GM18907 (cell line): Measurements from ENCODE around the gene TNFSF18.

Experiments
- ATAC-seq: cut with Tn5 transposase; IDR thresholded peaks from one replicate; pipeline ENCODE4 v1.9.1; 2021; ENCODE audit warnings: mild to moderate bottlenecking, moderate library complexity; ENCODE audit not compliant: unreplicated experiment

The TNFSF18 gene

GRCh38 chr1:173042806-173043205, 7.9 kb downstream of the TNFSF18 start:
- ATAC-seq, result no peak

DNA sequence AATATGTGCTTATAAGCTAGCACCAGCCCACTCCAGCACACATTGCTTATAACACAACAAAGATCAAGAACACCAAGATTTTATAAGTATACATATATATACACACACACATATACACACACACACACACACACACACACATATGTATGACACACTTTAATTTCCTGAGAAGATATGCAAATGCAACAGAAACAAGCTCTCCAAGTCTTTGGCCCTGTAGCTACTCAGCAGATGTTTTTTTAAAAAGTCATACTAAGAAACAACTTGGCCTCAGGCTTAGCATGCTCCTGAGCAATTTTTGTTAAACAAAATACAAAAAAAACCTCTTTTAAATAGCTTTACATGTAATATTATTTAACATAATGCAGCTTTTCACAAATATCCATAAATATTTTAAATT, 11.1 kb downstream of the TNFSF18 start:
- ATAC-seq, result no peak

DNA sequence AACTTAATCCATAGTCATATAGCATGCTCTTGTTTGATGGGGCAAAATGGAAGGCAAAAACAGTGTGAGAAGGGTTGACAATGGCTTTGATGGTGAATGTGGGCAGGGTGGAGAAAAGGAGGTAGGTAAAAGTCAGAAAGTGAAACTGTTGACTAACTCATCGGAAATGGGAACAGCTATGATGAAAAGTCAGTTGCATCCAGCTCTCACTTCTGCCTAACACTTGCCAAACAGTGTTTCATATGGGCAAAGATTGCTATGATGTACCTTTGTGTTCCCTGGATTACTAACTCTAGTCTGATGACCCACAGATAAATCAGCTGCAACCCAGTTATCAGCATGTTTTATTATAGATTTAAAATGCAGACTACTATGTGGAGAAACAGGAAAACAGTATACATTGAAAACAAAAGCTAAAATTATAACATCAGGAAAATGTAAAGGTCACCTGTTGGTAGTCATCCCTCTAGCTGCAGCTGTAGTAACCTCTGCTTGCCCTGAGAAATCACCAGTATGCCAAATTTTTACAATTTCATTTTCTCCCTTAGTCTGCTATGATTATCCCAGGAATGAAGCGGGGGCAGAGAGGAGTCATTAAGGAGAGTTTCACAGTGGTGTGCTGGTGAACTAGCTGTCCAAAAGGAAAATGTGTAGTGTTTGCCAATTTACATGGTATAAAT, 11.7 kb downstream of the TNFSF18 start:
- ATAC-seq, result no peak

- no peak for ATAC-seq
Observed at GRCh38 chr1:173024543-173024942, 26.2 kb downstream of the TNFSF18 start.

DNA sequence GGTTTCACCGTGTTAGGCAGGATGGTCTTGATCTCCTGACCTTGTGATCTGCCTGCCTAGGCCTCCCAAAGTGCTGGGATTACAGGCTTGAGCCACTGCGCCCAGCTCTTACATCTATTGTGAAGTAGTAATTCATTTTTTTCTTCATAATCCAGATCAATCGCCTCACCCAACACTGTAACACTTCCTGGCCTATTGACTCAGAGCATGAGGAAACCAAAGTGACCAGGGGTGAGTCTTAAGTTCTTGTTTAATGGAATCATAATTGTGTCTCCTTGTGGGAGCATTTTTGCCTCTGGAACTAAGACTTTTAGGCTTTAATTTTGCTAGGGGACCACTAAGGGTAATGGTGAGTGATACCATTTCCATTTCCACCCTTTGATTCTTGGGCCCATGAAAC, 27.4 kb downstream of the TNFSF18 start:
- no peak for ATAC-seq

DNA sequence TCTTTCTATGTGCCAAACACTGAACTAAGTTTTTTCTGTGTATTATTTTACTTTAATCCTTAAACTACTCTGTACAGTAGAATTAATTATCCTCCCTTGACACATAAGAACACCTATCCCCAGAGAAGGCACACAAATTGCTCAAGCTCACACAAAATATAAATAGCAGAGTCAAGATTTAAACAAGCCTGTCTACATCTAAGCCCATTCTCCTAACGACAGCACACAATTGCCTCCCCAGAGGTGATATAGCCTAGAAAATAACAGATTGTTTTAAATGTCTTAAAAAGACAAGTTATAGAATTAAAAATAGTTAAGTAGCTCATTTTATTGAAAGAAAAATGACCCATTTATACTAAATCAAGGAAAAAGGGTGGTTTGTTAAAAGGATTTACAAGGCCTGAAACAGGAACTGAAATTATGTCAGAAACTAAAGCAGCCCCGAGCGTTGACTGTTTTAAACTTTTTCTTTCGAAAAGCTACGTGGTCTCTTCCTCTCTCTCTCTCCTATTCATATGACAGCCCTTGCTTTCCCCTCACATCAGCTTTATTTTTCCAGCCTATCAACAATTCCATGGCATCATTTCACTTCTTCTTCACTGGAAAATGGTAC, 30.5 kb downstream of the TNFSF18 start:
- ATAC-seq, result peak; percentile 93

- ATAC-seq, result no peak
Observed at GRCh38 chr1:173017792-173018191, 32.9 kb downstream of the TNFSF18 start.

DNA sequence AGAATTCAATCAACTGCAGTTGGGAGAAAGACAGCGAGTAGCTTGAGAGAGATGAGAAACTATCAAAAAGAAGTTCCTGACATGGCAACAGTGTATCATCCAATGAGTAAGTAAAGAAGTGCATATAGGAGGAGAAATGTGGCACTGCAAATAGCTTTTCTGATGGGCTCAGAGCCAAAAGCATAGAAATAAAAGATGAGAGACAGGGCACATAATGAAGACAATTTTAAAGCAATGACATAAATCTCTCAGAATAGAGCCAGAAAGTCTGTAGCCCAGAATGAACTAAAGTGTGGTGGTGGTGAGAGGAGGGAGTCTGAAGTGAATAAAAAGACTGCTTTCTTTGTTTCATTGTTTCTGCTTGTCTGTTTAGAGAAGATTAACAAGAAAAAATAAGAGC, 34.3 kb downstream of the TNFSF18 start:
- ATAC-seq, result no peak

GRCh38 chr1:173015629-173016028, 35.1 kb downstream of the TNFSF18 start:
- ATAC-seq, result no peak

- no peak for ATAC-seq
Observed at GRCh38 chr1:173014160-173014559, 36.6 kb downstream of the TNFSF18 start.

GRCh38 chr1:173012126-173012525, 38.6 kb downstream of the TNFSF18 start:
- ATAC-seq, result no peak

DNA sequence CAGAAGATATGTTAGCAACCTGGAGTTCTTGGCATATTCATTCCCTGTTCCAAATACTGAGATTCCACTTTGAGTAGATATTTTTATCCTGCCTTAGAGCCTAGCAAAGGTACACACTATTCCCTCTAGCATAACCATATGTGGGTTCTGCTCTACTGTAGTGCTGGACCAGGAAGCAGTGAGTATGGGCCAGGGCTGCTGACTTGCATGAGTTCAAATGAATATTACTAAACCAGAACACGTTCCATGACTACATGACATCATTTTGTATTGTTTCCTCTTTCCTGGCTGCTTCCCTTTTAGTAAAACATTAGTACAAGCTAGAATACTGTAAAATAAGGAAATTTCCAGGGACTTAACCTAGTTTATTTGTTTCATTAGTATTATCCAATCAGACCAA, 41.1 kb downstream of the TNFSF18 start:
- ATAC-seq, result no peak

GRCh38 chr1:173005196-173005864, 45.4 kb downstream of the TNFSF18 start:
- no peak for ATAC-seq

GRCh38 chr1:173002891-173003838, 47.6 kb downstream of the TNFSF18 start:
- ATAC-seq, result no peak

DNA sequence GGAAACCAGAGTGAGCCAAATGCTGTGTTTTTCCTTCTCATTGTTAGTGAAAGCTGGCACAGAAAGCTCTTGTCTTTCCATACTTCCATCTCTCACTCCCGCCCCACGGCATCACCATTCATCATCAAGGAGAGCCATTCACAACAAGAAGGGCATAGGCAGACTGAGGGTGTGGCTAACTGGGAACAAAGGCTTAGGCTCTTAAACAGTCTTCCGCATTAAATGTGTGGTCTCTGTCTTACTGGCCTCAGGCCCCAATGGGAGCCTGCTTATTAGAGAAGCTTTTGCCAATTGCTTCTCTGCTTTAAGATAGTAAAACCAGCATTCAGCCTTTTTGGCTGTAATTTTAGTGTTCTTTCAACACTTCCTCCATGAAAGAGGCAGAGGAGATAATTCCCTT, 51.4 kb downstream of the TNFSF18 start:
- no peak for ATAC-seq

GRCh38 chr1:172997941-172998361, 52.8 kb downstream of the TNFSF18 start:
- no peak for ATAC-seq

DNA sequence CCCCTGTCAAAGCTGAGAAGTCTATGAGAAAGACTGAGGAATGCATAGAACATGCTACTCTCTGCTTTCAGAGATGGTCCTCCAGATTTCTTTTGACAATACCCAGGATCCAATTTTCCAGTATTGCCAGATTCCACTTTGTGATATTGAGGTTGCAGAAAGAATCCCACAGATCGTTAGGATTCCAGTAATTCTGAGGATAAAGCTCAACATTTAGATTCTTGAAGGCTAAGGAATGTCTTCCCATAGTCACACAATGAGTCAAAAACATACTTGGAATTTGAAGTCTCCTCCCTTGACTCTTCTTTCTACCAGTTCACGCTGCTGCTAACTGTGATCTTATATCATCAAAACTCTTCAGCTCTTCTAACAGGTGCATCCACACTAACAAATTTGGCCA, 57.1 kb downstream of the TNFSF18 start:
- no peak for ATAC-seq

DNA sequence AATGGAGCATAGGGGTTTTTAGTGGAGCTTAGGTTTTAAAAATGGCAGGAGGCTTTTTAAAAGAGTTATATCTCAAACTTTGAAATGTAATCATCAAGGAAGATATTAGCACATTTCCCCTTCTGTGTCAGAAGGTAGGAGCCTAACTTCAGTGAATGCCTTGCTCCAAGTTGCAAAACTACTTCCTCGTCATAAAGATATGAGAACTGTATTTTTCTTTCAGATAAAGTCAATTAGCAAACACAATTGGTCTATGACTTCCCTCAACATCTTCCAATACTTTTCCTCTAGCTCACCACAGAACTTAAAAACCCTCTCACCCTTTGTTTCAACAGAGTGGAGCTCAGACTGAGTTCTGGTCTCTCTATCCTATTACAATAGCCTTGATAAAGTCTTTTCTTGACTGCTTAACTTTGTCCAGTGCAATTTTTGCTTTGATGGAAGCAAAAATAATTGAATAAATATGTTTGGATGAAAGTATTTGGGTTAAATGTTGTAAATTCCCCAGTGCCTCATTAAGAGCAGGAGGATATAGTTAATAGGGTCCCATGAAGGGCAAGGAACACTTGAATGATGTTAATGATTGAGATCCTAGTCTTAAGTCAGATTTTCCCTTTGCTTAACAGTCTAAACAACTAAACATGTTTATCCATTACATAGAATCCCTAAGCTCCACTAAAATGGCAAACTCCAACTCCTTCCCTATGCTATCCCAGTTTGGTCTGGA, 58.9 kb downstream of the TNFSF18 start:
- ATAC-seq, result no peak

DNA sequence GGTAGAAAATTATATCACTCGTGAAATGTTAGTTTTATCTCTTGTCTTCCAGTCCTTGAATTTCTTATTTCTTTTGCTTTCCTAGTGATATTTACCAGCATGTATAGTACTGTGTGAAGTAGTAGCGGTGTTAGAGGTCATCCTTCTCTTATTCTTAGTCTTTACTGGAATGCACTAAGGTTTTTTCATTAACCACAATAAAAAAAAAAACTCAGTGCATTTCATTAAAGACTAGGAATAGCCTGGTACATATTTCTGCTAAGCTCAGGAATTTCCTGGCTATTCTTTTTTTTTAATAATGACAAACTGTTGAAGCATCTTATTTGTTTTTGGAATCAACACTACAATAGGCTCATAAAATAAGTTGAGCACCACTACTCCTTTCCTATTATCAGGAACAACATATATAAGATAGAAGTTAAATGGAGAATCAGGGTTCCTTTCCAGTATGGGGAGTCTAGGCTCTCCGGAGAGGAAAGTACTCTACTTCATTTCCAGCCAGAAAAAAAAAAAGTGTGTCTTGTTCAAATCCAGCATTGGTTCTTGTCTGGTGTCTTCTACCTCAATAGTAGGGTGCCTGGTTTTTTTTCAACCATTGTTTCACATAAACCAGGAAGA, 60.0 kb downstream of the TNFSF18 start:
- no peak for ATAC-seq
